OCI-LY1 (cell line): Measurements from ENCODE around the gene PLXNA3.

ENCODE experiments used
- EZH2 ChIP-seq: fragments of 200-600 bp; sonication (generic), shearing (Covaris generic); IDR thresholded peaks from 2 replicates; pipeline ENCODE4 v1.8.0; 2017; ENCODE audit warnings: borderline replicate concordance, mixed run types, mild to moderate bottlenecking, antibody characterized with exemption, low read length, moderate library complexity, mixed read lengths
- TF ChIP-seq, protein P1 (sequence below): fragments of 200-600 bp; sonication (generic), shearing (Covaris generic); IDR thresholded peaks from 2 replicates; pipeline ENCODE4 v1.5.1; 2017; ENCODE audit warnings: mild to moderate bottlenecking, antibody characterized with exemption, low read length, moderate library complexity, mixed read lengths

DNA sequence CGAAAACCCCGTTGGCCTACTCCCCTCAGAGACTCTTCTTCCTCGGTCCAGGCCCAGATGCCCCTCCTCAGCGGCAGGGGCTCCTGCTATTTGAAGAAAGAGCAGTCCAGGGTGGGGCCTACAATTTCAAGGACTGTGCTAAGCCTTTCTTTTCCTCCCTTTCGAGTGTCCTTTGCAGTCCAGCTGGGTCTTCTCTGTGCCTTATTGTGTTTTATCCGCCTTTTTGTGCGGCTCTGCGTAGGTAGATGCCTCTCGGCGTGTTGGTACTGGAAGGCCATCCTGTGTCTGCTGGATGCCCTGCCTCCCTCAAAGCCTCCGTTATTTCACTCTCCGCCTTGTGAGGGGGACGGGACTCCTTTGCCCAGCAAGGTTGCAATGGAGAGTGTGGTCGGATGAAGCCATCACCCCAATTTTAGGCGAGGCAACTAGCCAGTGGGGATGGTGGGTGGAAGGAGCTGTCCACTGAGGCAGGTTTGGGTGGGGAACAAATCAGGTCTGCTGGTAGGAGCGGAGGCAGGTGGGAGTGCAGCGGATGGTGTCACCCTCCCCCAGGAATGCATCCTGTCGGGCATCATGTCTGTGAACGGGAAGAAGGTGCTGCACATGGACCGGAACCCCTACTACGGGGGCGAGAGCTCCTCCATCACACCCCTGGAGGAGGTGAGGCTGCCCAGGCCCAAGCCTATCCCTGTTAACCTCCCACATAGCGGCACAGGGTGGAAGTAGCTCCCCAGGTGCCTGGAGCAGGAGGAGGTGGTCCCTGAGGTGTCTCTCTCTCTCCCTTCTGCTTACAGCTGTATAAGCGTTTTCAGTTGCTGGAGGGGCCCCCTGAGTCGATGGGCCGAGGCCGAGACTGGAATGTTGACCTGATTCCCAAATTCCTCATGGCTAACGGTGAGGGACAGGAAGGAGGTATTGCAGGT, 19.8 kb upstream of the PLXNA3 start:
- TF ChIP-seq, protein P1, sequence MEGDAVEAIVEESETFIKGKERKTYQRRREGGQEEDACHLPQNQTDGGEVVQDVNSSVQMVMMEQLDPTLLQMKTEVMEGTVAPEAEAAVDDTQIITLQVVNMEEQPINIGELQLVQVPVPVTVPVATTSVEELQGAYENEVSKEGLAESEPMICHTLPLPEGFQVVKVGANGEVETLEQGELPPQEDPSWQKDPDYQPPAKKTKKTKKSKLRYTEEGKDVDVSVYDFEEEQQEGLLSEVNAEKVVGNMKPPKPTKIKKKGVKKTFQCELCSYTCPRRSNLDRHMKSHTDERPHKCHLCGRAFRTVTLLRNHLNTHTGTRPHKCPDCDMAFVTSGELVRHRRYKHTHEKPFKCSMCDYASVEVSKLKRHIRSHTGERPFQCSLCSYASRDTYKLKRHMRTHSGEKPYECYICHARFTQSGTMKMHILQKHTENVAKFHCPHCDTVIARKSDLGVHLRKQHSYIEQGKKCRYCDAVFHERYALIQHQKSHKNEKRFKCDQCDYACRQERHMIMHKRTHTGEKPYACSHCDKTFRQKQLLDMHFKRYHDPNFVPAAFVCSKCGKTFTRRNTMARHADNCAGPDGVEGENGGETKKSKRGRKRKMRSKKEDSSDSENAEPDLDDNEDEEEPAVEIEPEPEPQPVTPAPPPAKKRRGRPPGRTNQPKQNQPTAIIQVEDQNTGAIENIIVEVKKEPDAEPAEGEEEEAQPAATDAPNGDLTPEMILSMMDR = no peak
- TF ChIP-seq EZH2 = no peak
